ENCODE data around the gene ZNF689. TPM values are rescaled to one million over a fixed set of nuclear protein-coding genes. Genes with fewer than 3 reads are reported as not detected.
"Not testable (repeated sequence)": the region's sequence is repeated elsewhere in the genome, so short reads cannot be mapped to it uniquely, and the experiment has no call there.

ZNF689 gene
- total and polyA plus RNA-seq, 7 donors = 3.4 to 9.6 (median 5.8) TPM

GRCh38 chr16:30600929-30601328 is 9.3 kb downstream of the ZNF689 start:
- Histone ChIP-seq H3K36me3 (ENCODE audit: insufficient read depth in 1 of 2, low read depth in 1 of 2) (peaks cover 8 to 26% of the 10 kb centered on the region in 2 donors), H3K9me3 (no peaks in the 10 kb centered on the region), H3K27ac (no peak overlapping the region), H3K4me3 (no peak overlapping the region), H3K27me3 (ENCODE audit: insufficient read depth in 3 of 3, low read length in 2 of 3) (no peaks in the 10 kb centered on the region), H3K4me1 (no peaks in the 10 kb centered on the region)
- DNase-seq (no peak), ATAC-seq (no peak)
- intact Hi-C loops (cut with DNase I) = no loop called here
- WGBS, 3 donors = 94 to 97% (median 96%) methylated on average over 2 of the region's 2 CpGs
- TF ChIP-seq CTCF (IDR thresholded peaks at IDR 0.05) = no peak

GRCh38 chr16:30600215-30600614 is 10.0 kb downstream of the ZNF689 start:
- intact Hi-C loops (cut with DNase I) = no loop called here
- Histone ChIP-seq H3K4me3 (no peak overlapping the region), H3K9me3 (no peaks in the 10 kb centered on the region), H3K27me3 (ENCODE audit: insufficient read depth in 3 of 3, low read length in 2 of 3) (no peaks in the 10 kb centered on the region), H3K27ac (no peak overlapping the region), H3K36me3 (ENCODE audit: insufficient read depth in 1 of 2, low read depth in 1 of 2) (peaks cover 8 to 19% of the 10 kb centered on the region in 2 donors), H3K4me1 (no peaks in the 10 kb centered on the region)
- no peak for TF ChIP-seq CTCF (IDR thresholded peaks at IDR 0.05)
- 92 to 95% (median 93%) methylated on average over 3 of the region's 3 CpGs for WGBS, 3 donors
- ATAC-seq (no peak), DNase-seq (no peak)

GRCh38 chr16:30592871-30593270 is 17.3 kb downstream of the ZNF689 start:
- TF ChIP-seq CTCF (IDR thresholded peaks at IDR 0.05) = no peak
- intact Hi-C loops (cut with DNase I) = no loop called here
- H3K9me3 ChIP-seq = no peaks in the 10 kb centered on the region
- no peak overlapping the region for H3K4me3 ChIP-seq
- H3K4me1 ChIP-seq = no peaks in the 10 kb centered on the region
- DNase-seq = no peak
- no peaks in the 10 kb centered on the region for H3K27me3 ChIP-seq (ENCODE audit: insufficient read depth in 3 of 3, low read length in 2 of 3)
- 95 to 98% (median 97%) methylated on average over 4 of the region's 4 CpGs for WGBS, 3 donors
- no peak overlapping the region for H3K27ac ChIP-seq
- ATAC-seq = no peak
- H3K36me3 ChIP-seq (ENCODE audit: insufficient read depth in 1 of 2, low read depth in 1 of 2) = peaks cover 0 to 4% of the 10 kb centered on the region in 2 donors

- H3K36me3 ChIP-seq (ENCODE audit: insufficient read depth in 1 of 2, low read depth in 1 of 2); H3K4me3 ChIP-seq; intact Hi-C loops (cut with DNase I); H3K27me3 ChIP-seq (ENCODE audit: insufficient read depth in 3 of 3, low read length in 2 of 3); H3K9me3 ChIP-seq; H3K27ac ChIP-seq; H3K4me1 ChIP-seq; DNase-seq; ATAC-seq: not testable (repeated sequence)
- 96% methylated on average over 9 of the region's 9 CpGs for WGBS, 3 donors
Observed at GRCh38 chr16:30590869-30591268, 19.3 kb downstream of the ZNF689 start.

- intact Hi-C loops (cut with DNase I) = loop anchor here in 1 of 2 donors (5.0 kb wide), 1 partner anchor 43 kb away; no protein-coding TSS in a partner anchor
- DNase-seq; H3K27me3 ChIP-seq (ENCODE audit: insufficient read depth in 3 of 3, low read length in 2 of 3); H3K36me3 ChIP-seq (ENCODE audit: insufficient read depth in 1 of 2, low read depth in 1 of 2); ATAC-seq; H3K4me1 ChIP-seq; H3K27ac ChIP-seq; H3K9me3 ChIP-seq; H3K4me3 ChIP-seq: not testable (repeated sequence)
- 94 to 98% (median 95%) methylated on average over 2 of the region's 2 CpGs for WGBS, 3 donors
Observed at GRCh38 chr16:30589582-30589981, 20.6 kb downstream of the ZNF689 start.

GRCh38 chr16:30588651-30589050 is 21.5 kb downstream of the ZNF689 start:
- no peak overlapping the region for H3K4me3 ChIP-seq
- DNase-seq (no peak), ATAC-seq (no peak)
- no peak for TF ChIP-seq CTCF (IDR thresholded peaks at IDR 0.05)
- H3K27ac ChIP-seq = no peak overlapping the region
- no peaks in the 10 kb centered on the region for H3K9me3 ChIP-seq
- intact Hi-C loops (cut with DNase I) = loop anchor here in 1 of 2 donors (5.0 kb wide), 1 partner anchor 44 kb away; no protein-coding TSS in a partner anchor
- H3K27me3 ChIP-seq (ENCODE audit: insufficient read depth in 3 of 3, low read length in 2 of 3) = no peaks in the 10 kb centered on the region
- peaks cover 11% of the 10 kb centered on the region for H3K4me1 ChIP-seq
- 81 to 89% (median 84%) methylated on average over 2 of the region's 2 CpGs for WGBS, 3 donors
- peaks cover 0 to 14% of the 10 kb centered on the region in 2 donors for H3K36me3 ChIP-seq (ENCODE audit: insufficient read depth in 1 of 2, low read depth in 1 of 2)
